GM21786 (cell line): ENCODE results near the gene SLCO2A1.

ENCODE experiments used
- ATAC-seq: cut with Tn5 transposase; IDR thresholded peaks from one replicate; pipeline ENCODE4 v1.9.1; 2021; ENCODE audit not compliant: unreplicated experiment

SLCO2A1 gene

GRCh38 chr3:134035836-134036235 is 6.1 kb upstream of the SLCO2A1 start:
- ATAC-seq, result no peak

- ATAC-seq, result no peak
Observed at GRCh38 chr3:134034005-134034785, 4.5 kb upstream of the SLCO2A1 start.

GRCh38 chr3:134033315-134033996 is 3.7 kb upstream of the SLCO2A1 start:
- ATAC-seq, result no peak

- no peak for ATAC-seq
Observed at GRCh38 chr3:134031348-134031915, 1.7 kb upstream of the SLCO2A1 start.

GRCh38 chr3:134030379-134031347 is 938 bp upstream of the SLCO2A1 start:
- ATAC-seq, result no peak

GRCh38 chr3:134029256-134029733 is 430 bp downstream of the SLCO2A1 start:
- ATAC-seq, result no peak

- no peak for ATAC-seq
Observed at GRCh38 chr3:134028486-134029255, 1.1 kb downstream of the SLCO2A1 start.

GRCh38 chr3:134027631-134028030 is 2.1 kb downstream of the SLCO2A1 start:
- ATAC-seq, result no peak

- ATAC-seq, result no peak
Observed at GRCh38 chr3:134020135-134020680, 9.5 kb downstream of the SLCO2A1 start.

GRCh38 chr3:134018850-134019249 is 10.9 kb downstream of the SLCO2A1 start:
- ATAC-seq, result no peak

- no peak for ATAC-seq
Observed at GRCh38 chr3:134018406-134018805, 11.3 kb downstream of the SLCO2A1 start.

GRCh38 chr3:134017490-134017889 is 12.2 kb downstream of the SLCO2A1 start:
- ATAC-seq, result no peak

GRCh38 chr3:134014270-134014669 is 15.5 kb downstream of the SLCO2A1 start:
- ATAC-seq, result no peak

- ATAC-seq, result no peak
Observed at GRCh38 chr3:134013280-134013679, 16.4 kb downstream of the SLCO2A1 start.

GRCh38 chr3:134009345-134010000 is 20.3 kb downstream of the SLCO2A1 start:
- no peak for ATAC-seq

GRCh38 chr3:134008630-134009156 is 21.0 kb downstream of the SLCO2A1 start:
- ATAC-seq, result no peak

- ATAC-seq, result no peak
Observed at GRCh38 chr3:134007819-134008218, 21.9 kb downstream of the SLCO2A1 start.

GRCh38 chr3:134004841-134005240 is 24.9 kb downstream of the SLCO2A1 start:
- no peak for ATAC-seq

GRCh38 chr3:134003066-134003465 is 26.7 kb downstream of the SLCO2A1 start:
- ATAC-seq, result no peak
